NOMO-1 (cell line): ENCODE results near the gene PALLD.
"Not testable (repeated sequence)": the region's sequence is repeated elsewhere in the genome, so short reads cannot be mapped to it uniquely, and the experiment has no call there.

Source experiments
- DNase-seq, 2 experiments: peaks; one replicate each; lab custom pipeline; 2025; ENCODE audit not compliant: unreplicated experiment in 2 of 2; lab: John Stamatoyannopoulos, UW

The PALLD gene

DNA sequence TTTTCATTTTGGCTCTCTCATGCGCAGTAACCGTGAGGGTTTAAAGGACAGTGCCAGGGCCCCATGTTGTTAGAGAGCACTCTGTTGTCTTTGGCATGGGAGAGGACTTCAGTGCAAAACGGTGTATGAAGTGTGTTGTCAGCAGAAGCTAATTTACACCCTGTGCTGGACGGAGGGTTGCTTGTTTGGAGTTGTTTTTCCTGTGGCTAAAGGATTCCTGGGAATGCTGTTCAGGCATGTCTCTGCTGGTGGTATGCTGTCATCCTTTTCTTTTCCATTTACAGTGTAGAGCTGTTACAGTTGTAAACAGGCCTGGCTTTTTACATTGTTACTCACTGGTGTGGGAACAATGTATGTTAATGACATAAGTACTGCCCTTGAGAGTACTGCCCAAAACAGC lies 306.9 kb downstream of the PALLD start:
- DNase-seq: no peak

GRCh38 chr4:168804146-168804545 lies 307.3 kb downstream of the PALLD start:
- DNase-seq: no peak

DNA sequence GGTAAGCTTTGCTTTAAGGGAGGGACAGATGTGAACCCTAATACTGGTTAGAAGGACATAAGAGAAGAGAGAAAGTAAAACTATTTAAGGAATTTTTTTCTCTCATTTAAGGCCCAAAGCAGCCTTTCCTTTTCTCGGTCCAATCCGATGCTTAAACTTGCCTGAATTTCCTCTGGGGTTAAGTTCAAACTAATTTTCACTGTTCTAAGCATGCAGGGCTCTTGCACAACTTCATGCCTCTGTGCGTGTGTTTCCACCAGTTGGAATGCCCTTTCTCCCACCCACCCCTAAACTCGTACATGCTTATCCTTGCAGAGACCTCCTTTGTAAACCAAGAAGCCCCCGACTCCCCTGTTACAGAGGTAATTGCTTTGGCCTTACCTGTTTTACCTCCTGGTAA lies 308.5 kb downstream of the PALLD start:
- no peak for DNase-seq

GRCh38 chr4:168806247-168806646 lies 309.4 kb downstream of the PALLD start:
- not testable (repeated sequence) for DNase-seq

GRCh38 chr4:168811207-168811606 lies 314.4 kb downstream of the PALLD start:
- DNase-seq: no peak

DNA sequence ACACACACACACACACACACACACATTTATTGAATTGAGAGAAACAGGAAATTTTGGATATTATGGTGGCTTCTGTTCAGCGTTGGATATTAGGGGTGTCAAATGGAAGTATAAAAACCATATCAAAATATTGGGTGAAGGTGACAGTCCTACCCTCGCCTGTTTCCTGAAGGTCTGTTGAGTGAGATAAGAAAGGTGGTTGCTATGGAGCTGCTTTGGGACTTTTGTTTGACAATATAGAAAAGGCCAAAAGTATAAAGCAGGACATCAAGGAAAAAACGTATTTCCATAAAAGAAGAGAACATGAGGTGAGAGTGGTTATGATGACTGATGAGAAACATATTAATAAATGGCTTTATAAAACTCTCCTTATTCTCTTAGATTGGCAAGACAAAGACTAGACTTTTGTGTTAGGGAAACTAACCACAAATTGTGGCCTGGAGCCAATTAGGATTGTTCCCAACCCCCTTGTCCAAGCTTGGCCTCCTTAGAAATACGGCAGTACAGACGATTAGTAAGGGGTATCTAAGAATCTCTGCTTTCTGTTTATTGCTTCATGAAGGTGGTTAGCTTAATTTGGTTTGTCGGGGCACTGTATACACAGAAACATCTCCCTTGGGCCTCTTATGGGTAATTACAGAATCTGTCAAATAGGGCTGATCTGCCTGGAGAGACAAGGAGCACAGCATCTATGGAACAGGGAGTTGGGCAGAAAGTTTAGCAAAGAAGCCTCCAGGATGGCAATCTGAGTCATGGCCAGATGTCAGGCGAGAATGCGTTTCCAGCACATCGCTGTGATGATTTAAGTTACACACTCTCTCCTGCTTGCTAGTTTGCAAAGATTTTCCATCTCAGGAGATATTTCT lies 315.2 kb downstream of the PALLD start:
- DNase-seq: no peak

- no peak for DNase-seq
These were observed 316.0 kb downstream of the PALLD start for GRCh38 chr4:168812806-168813205.

DNA sequence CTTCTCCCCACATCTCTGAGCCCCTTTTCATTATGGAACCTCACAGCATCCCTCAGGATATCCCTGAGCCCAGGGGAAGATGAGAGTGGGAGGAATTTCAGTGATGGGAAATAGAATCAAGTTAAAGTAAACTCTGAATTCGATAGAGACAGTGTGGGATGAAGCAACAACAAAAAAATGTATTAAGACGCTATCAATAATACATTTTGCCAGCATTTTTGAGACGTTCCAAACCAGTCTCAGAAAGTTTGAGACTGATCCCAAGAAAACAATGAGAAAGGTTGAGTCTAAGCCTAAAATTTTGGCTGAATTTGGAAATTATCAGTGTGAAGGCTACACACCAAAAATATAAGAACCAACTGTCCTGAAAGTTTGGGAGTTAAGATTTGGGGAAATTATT lies 317.0 kb downstream of the PALLD start:
- DNase-seq: no peak

DNA sequence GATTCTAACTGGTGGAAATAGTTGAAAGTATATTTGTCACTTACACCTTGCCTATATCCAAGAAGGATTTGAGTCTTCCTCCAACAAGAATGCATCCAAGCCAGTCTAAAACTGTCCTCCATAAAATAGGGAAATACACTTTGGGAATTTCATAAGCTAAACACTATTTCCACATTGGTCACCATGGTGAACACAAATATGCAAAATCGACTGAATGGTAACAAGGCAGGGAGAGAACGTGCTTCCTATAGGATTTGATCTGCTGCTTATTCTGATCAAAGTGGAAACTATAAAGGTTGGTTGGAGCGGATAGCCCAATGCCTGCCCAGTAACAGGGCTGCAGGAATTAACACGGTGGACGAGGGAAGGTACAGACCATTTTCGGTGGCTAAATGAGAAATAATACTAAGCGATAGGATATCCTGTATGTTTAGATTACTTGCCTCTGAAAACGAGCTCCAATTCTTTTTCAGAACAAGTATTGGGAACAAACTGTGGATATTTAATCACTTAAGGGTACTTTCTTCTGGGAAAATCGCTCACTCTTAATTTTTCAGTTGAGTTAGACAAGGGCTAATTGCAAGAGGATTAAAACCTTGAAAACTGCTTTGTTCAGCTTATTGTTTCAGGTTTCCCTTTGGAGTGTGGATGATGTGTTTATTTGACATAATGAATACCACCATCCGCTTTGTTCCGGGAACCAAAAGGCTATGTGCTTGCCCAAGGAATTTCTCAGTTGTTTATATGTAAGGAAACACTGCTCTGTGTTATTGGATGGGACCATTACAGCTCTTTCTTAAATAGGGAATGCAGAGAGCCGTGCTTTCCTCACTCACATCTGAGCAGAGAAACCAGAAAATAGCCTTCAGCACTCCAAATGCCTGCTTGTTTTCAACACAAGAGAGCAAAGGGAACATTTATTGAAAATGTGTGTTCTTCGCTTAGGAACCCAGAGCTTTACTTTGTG lies 318.8 kb downstream of the PALLD start:
- DNase-seq: no peak

- no peak for DNase-seq
These were observed 320.5 kb downstream of the PALLD start for GRCh38 chr4:168817370-168817769.

GRCh38 chr4:168822481-168822880 lies 325.6 kb downstream of the PALLD start:
- DNase-seq: no peak

- no peak for DNase-seq
These were observed 329.1 kb downstream of the PALLD start for GRCh38 chr4:168825975-168826374.

GRCh38 chr4:168826620-168827019 lies 329.8 kb downstream of the PALLD start:
- no peak for DNase-seq

GRCh38 chr4:168830777-168831512 lies 334.1 kb downstream of the PALLD start:
- peak; percentile 40 to 72 for DNase-seq

DNA sequence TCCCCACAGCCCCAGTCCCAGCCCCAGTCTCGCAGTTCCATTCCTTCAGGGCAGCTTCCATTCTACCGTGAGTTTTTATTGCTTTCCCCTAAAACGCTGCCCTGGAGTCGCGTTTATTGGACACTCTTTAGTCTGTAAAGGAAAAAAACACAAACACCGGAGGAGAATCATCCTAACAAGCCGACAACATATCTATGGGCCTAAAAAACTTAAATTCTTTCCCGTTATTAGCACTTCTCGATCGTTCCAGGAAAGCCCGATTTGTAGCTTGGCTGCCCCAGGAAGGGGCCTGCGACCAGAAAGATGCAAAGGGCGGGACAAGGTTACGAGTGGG lies 334.7 kb downstream of the PALLD start:
- DNase-seq: no peak

DNA sequence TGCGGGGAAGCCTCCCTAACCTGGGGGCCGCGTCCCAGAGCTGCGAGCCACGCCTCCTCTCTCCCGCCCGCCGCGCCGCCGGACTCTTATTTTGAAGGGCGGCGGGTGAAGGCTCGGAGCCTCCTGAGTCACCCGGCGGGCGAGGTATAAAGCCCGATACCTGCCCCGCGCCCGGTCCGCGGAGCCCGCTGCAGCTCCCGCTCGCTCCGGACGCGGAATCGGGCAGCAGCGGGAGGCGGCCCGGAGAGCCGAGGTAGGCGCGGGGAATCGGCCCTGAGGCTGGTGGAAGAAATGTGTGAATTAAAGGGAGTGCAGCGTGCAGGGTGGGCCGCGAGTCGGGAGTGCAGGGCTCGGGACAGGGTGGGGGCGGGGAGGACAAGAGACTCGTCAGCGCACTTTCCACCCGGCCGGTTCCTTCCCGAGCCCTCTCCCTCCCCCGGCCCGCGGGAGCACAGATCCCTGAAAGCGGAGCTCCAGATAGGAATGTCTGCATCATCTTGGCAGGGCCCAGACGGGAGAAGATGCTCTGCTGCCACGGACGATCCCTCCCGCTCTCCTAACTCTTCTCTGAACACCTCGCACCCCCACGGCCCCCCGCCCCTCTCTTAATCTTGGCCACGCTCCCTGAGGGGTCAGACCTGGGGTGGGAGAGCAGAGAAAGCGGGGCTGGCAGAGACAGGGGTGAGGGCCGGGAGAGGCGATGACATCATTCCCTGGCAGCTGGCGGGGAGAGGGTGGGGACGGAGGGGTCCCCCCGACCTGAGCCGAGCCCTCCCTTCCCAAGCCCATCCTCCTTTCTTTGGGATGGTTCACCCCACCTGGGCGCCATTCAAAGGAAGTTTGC lies 335.3 kb downstream of the PALLD start:
- DNase-seq: peak; percentile 24 to 60

DNA sequence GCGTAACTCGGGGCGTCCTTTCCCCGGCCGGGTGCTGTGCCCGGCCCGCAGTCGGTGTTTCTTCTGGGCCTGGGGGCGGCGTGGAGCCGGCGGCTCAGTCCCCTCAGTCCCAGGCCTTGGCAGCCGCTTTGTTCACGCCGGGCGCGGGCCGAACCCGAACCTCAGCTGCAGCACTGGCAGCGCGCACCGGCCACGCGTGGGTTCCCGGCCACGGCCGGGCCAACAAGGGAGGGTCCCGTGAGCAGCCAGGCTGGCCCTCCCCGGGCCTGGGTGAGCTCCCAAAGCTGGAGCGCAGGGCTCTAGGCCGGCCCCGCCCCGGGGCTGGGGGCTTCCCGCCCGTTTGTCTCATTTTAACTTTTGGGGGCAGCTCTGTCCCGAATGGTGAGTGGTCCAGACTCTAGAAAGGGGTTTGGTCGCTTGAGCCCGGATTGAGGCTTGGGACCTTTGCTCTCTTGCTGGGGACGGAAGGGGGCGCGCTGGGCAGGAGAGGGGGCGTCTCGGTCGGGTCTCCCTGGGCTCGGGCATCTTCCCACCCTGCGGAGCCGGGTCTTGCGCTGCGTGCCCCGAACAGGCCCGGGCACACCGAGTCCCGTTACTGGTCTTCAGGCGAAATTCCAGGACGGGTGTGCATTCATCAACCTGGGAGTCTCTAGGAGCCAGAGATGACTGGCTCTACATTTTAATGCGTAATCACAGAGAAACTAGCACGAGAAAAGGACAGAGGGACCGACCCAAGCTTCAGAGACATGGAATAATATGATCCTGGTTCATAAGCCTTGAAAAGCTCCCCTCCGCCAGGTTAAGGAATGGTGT lies 336.1 kb downstream of the PALLD start:
- no peak for DNase-seq

- no peak for DNase-seq
These were observed 337.0 kb downstream of the PALLD start for GRCh38 chr4:168833881-168834280.

DNA sequence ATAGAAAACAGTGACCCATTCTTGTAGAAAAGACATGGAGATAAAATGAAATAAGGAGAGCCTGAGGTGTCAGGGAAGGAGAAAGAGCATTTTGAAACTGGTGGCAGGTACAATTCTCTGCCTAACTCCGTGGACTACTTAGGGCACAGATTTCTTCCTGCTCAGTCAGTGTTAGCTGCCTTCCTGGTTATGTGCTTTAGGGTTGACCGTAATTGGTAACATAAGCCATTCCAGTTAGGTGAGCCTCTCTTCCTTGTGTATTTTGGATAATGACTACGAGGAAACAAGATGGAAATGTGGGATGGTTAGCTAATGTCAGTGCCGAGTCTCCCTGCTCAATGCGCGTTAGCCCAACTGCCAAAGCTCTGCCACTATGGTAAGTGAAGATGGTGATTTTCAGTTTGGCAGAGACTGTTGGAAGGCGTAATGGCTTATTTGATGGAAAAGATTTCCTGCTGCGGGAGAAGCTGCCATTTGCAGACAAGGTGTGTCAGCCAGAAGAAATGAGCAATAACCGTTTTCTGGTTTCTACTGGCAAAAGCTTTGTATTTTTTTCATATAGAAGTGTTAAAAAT lies 339.1 kb downstream of the PALLD start:
- no peak for DNase-seq
